WTC11 (cell line): ENCODE results near the gene DNAAF6. TPM values are rescaled to one million over a fixed set of nuclear protein-coding genes. Genes with fewer than 3 reads are reported as not detected.

Source experiments
- ATAC-seq: fragments of 200-7000 bp; cut with Tn5 transposase; 2 replicates; pipeline ENCODE4 v1.10.0; 2021; ENCODE audit warnings: mild to moderate bottlenecking, moderate library complexity
- CTCF ChIA-PET: fragments of 300-600 bp; sonication (Branson Sonifier 250); formaldehyde crosslinking; loops from one replicate; lab custom pipeline; 2021; ENCODE audit warnings: antibody characterized with exemption; lab: Charles Lee
- POLR2A ChIA-PET: fragments of 350-600 bp; sonication (Branson Sonifier 250); formaldehyde crosslinking; loops from one replicate; lab custom pipeline; 2021; ENCODE audit warnings: antibody characterized with exemption; lab: Charles Lee
- DNase-seq: peaks from one replicate; pipeline ENCODE4 v3.0.0; 2021; ENCODE audit warnings: low spot score
- H3K27ac Mint-ChIP-seq: 2 replicates; pipeline ENCODE4 v1.8.0; 2021; ENCODE audit warnings: mixed read lengths
- H3K27me3 Mint-ChIP-seq: 2 replicates; pipeline ENCODE4 v1.8.0; 2021; ENCODE audit warnings: low read depth, mild to moderate bottlenecking, moderate library complexity, mixed read lengths
- H3K36me3 Mint-ChIP-seq: 2 replicates; pipeline ENCODE4 v1.8.0; 2021; ENCODE audit warnings: mixed read lengths
- H3K4me1 Mint-ChIP-seq: 2 replicates; pipeline ENCODE4 v1.8.0; 2022; ENCODE audit warnings: mixed read lengths
- H3K4me3 Mint-ChIP-seq: 2 replicates; pipeline ENCODE4 v1.8.0; 2021; ENCODE audit warnings: mild to moderate bottlenecking, moderate library complexity, mixed read lengths
- H3K9me3 Mint-ChIP-seq: 2 replicates; pipeline ENCODE4 v1.8.0; 2021; ENCODE audit warnings: mixed read lengths
- ATF1 ChIP-seq: sonication (generic); formaldehyde crosslinking; IDR thresholded peaks from 2 replicates; pipeline ENCODE4 v1.8.1; 2023; ENCODE audit warnings: mild to moderate bottlenecking, moderate library complexity, missing genetic modification reagents
- ATF3 ChIP-seq: sonication (generic); formaldehyde crosslinking; conservative IDR thresholded peaks from 2 replicates; pipeline ENCODE4 v1.8.1; 2022; ENCODE audit warnings: mild to moderate bottlenecking, missing genetic modification reagents
- CBFB ChIP-seq: sonication (generic); formaldehyde crosslinking; IDR thresholded peaks from 2 replicates; pipeline ENCODE4 v1.8.1; 2022; ENCODE audit warnings: mild to moderate bottlenecking, low read depth, missing genetic modification reagents
- CREB1 ChIP-seq: sonication (generic); formaldehyde crosslinking; IDR thresholded peaks from 2 replicates; pipeline ENCODE4 v1.8.0; 2023; ENCODE audit warnings: mild to moderate bottlenecking, missing genetic modification reagents
- CREM ChIP-seq: sonication (generic); formaldehyde crosslinking; IDR thresholded peaks from 2 replicates; pipeline ENCODE4 v1.8.1; 2022; ENCODE audit warnings: mild to moderate bottlenecking, missing genetic modification reagents, moderate library complexity
- FOXK1 ChIP-seq: sonication (generic); formaldehyde crosslinking; IDR thresholded peaks from 2 replicates; pipeline ENCODE4 v1.8.0; 2022; ENCODE audit warnings: mild to moderate bottlenecking, moderate library complexity, missing genetic modification reagents
- FOXP1 ChIP-seq: sonication (generic); formaldehyde crosslinking; IDR thresholded peaks from 2 replicates; pipeline ENCODE4 v1.8.0; 2022; ENCODE audit warnings: missing genetic modification reagents, mild to moderate bottlenecking, moderate library complexity, borderline replicate concordance
- GRHL2 ChIP-seq: fragments of 250-450 bp; sonication (Bioruptor Pico); IDR thresholded peaks from 2 replicates; pipeline ENCODE4 v1.8.0; 2022; ENCODE audit warnings: mild to moderate bottlenecking, moderate library complexity; ENCODE audit not compliant: insufficient replicate concordance, severe bottlenecking
- GTF2I ChIP-seq: fragments of 250-450 bp; sonication (Bioruptor Pico); conservative IDR thresholded peaks from 2 replicates; pipeline ENCODE4 v1.4.0; 2021; ENCODE audit warnings: mild to moderate bottlenecking
- HMGXB4 ChIP-seq: sonication (generic); formaldehyde crosslinking; IDR thresholded peaks from 2 replicates; pipeline ENCODE4 v1.8.1; 2023; ENCODE audit warnings: mild to moderate bottlenecking, moderate library complexity, missing genetic modification reagents
- MXD4 ChIP-seq: fragments of 250-450 bp; sonication (Bioruptor Pico); IDR thresholded peaks from 2 replicates; pipeline ENCODE4 v1.8.0; 2021; ENCODE audit warnings: mild to moderate bottlenecking, moderate library complexity, borderline replicate concordance
- NFE2L1 ChIP-seq: sonication (generic); formaldehyde crosslinking; IDR thresholded peaks from 2 replicates; pipeline ENCODE4 v1.8.1; 2023; ENCODE audit warnings: missing genetic modification reagents
- NFYB ChIP-seq: sonication (generic); formaldehyde crosslinking; conservative IDR thresholded peaks from 2 replicates; pipeline ENCODE4 v1.8.0; 2022; ENCODE audit warnings: low read depth, missing genetic modification reagents
- PREB ChIP-seq: sonication (generic); formaldehyde crosslinking; IDR thresholded peaks from 2 replicates; pipeline ENCODE4 v1.8.1; 2022; ENCODE audit warnings: mild to moderate bottlenecking, missing genetic modification reagents, moderate library complexity, borderline replicate concordance
- PRRX2 ChIP-seq: fragments of 250-450 bp; sonication (Bioruptor Pico); IDR thresholded peaks from 2 replicates; pipeline ENCODE4 v1.8.0; 2021; ENCODE audit warnings: mild to moderate bottlenecking
- total RNA-seq: library from RNA; stranded (reverse); gene quantifications from 3 replicates; pipeline ENCODE4 v1.2.3, GENCODE V29; 2021
- TF ChIP-seq, protein P1 (sequence below): sonication (generic); formaldehyde crosslinking; IDR thresholded peaks from 2 replicates; pipeline ENCODE4 v1.8.0; 2022; ENCODE audit warnings: mild to moderate bottlenecking, missing genetic modification reagents
- TF ChIP-seq, protein P2 (sequence below): fragments of 250-450 bp; sonication (Bioruptor Pico); IDR thresholded peaks from 2 replicates; pipeline ENCODE4 v1.9.0; 2021; ENCODE audit warnings: moderate library complexity, mild to moderate bottlenecking, inconsistent platforms, borderline replicate concordance

DNAAF6 gene
- total RNA-seq, 1 experiment from 2014 or later: not detected

- TF ChIP-seq CBFB (CRISPR knock-in tag): no peak
- no peak for TF ChIP-seq FOXK1 (CRISPR knock-in tag)
Observed at GRCh38 chrX:107227780-107228485, 21.5 kb downstream of the DNAAF6 start (continued).

DNA sequence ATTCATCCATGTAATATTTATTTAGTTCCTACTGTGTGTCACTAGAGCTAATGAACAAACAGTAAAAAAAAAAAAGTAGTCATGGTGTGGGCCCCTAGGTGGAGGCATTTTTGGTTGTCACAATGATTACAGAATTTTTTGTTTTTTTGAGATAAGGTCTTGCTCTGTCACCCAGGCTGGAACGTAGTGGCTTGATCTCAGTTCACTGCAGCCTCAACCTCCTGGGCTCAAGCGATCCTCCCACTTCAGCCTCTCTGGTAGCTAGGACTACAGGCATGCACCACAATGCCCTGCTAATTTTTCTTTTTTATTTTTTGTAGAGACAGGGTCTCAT, 22.0 kb downstream of the DNAAF6 start:
- no peaks in the 10 kb centered on the region for H3K36me3 Mint-ChIP-seq
- POLR2A ChIA-PET: no interaction called here
- H3K4me3 Mint-ChIP-seq: no peak overlapping the region
- no peaks in the 10 kb centered on the region for H3K9me3 Mint-ChIP-seq
- CTCF ChIA-PET: no interaction called here
- no peaks in the 10 kb centered on the region for H3K4me1 Mint-ChIP-seq
- ATAC-seq (no peak), DNase-seq (no peak)
- no peak for TF ChIP-seq PRRX2
- no peak for TF ChIP-seq FOXP1 (CRISPR knock-in tag)
- no peak for TF ChIP-seq ATF1 (CRISPR knock-in tag)
- no peak for TF ChIP-seq NFYB (CRISPR knock-in tag)
- TF ChIP-seq NFE2L1 (CRISPR knock-in tag): no peak
- TF ChIP-seq GRHL2 (CRISPR knock-in tag): no peak
- no peak for TF ChIP-seq ATF3 (CRISPR knock-in tag)
- no peak for TF ChIP-seq PREB (CRISPR knock-in tag)
- no peak for TF ChIP-seq CREM (CRISPR knock-in tag)
- no peaks in the 10 kb centered on the region for H3K27me3 Mint-ChIP-seq
- no peak overlapping the region for H3K27ac Mint-ChIP-seq

GRCh38 chrX:107272431-107272921, 66.1 kb downstream of the DNAAF6 start:
- Mint-ChIP-seq H3K27me3 (peaks cover 23% of the 10 kb centered on the region), H3K4me3 (peak overlapping the region; percentile 70), H3K9me3 (no peaks in the 10 kb centered on the region), H3K27ac (no peak overlapping the region), H3K4me1 (0 out of 2 replicates have a peak, but pooled peaks cover 4% of the 10 kb centered on the region), H3K36me3 (no peaks in the 10 kb centered on the region)
- CTCF ChIA-PET: interaction anchor here (0.8 to 2.4 kb wide), 18 partner anchors 8 to 410 kb away, joined by 3 to 17 read pairs (median 4); partner anchors contain the start of gene RBM41
- TF ChIP-seq MXD4 (CRISPR knock-in tag): no peak
- TF ChIP-seq, protein P1, sequence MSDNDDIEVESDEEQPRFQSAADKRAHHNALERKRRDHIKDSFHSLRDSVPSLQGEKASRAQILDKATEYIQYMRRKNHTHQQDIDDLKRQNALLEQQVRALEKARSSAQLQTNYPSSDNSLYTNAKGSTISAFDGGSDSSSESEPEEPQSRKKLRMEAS: peak; percentile 40; the same call in 1 of the 2 replicates
- TF ChIP-seq HMGXB4 (CRISPR knock-in tag): peak; percentile 45; the same call in 1 of the 2 replicates
- TF ChIP-seq, protein P2, sequence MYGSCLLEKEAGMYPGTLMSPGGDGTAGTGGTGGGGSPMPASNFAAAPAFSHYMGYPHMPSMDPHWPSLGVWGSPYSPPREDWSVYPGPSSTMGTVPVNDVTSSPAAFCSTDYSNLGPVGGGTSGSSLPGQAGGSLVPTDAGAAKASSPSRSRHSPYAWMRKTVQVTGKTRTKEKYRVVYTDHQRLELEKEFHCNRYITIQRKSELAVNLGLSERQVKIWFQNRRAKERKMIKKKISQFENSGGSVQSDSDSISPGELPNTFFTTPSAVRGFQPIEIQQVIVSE (CRISPR knock-in tag): no peak
- POLR2A ChIA-PET: no interaction called here
- peak; percentile 96 for ATAC-seq
- DNase-seq: peak; percentile 62

GRCh38 chrX:107273795-107274194, 67.4 kb downstream of the DNAAF6 start:
- POLR2A ChIA-PET: no interaction called here
- no peak overlapping the region for H3K4me3 Mint-ChIP-seq
- CTCF ChIA-PET: interaction anchor here (0.6 to 2.4 kb wide), 4 partner anchors 97 to 278 kb away, joined by 4 to 10 read pairs (median 6); no protein-coding TSS in a partner anchor
- no peak for TF ChIP-seq FOXP1 (CRISPR knock-in tag)
- TF ChIP-seq CREB1 (CRISPR knock-in tag): no peak
- TF ChIP-seq GTF2I: no peak
- ATAC-seq (no peak), DNase-seq (no peak)
- H3K27ac Mint-ChIP-seq: no peak overlapping the region
- H3K9me3 Mint-ChIP-seq: no peaks in the 10 kb centered on the region
- H3K4me1 Mint-ChIP-seq: 0 out of 2 replicates have a peak, but pooled peaks cover 4% of the 10 kb centered on the region
- no peaks in the 10 kb centered on the region for H3K36me3 Mint-ChIP-seq
- peaks cover 23% of the 10 kb centered on the region for H3K27me3 Mint-ChIP-seq
